Activated CD8-positive, alpha-beta memory T cell treated with anti-CD3 and anti-CD28 coated beads, Interleukin-2, amount 50 U/mL, for 24 hours (primary cell): Measurements from ENCODE around the gene ZNF628.

Experiments used
- DNase-seq: peaks from one replicate; pipeline ENCODE4 v3.0.0-alpha.2; 2020; ENCODE audit errors: extremely low read depth

Gene ZNF628

GRCh38 chr19:55529636-55530234, 53.3 kb downstream of the ZNF628 start:
- DNase-seq, result no peak

- no peak for DNase-seq
Measured at GRCh38 chr19:55530996-55531395, 54.6 kb downstream of the ZNF628 start.
